ENCODE data around the gene CADPS.

CADPS gene

GRCh38 chr3:62839748-62840147 lies 35.5 kb downstream of the CADPS start:
- no peak for TF ChIP-seq GATA2 (IDR thresholded peaks at IDR 0.05; ENCODE audit: low read depth, low read length)
- no peak for TF ChIP-seq GATA3 (IDR thresholded peaks at IDR 0.05; ENCODE audit: low read depth, low read length)

GRCh38 chr3:62837145-62837787 lies 38.0 kb downstream of the CADPS start:
- TF ChIP-seq GATA3 (IDR thresholded peaks at IDR 0.05; ENCODE audit: low read depth, low read length) (no peak), GATA2 (IDR thresholded peaks at IDR 0.05; ENCODE audit: low read depth, low read length) (no peak)

GRCh38 chr3:62835554-62836236 lies 39.5 kb downstream of the CADPS start:
- TF ChIP-seq GATA3 (IDR thresholded peaks at IDR 0.05; ENCODE audit: low read depth, low read length): no peak

GRCh38 chr3:62833538-62833937 lies 41.7 kb downstream of the CADPS start:
- no peak for TF ChIP-seq GATA3 (IDR thresholded peaks at IDR 0.05; ENCODE audit: low read depth, low read length)
- no peak for TF ChIP-seq GATA2 (IDR thresholded peaks at IDR 0.05; ENCODE audit: low read depth, low read length)

- TF ChIP-seq GATA2 (IDR thresholded peaks at IDR 0.05; ENCODE audit: low read depth, low read length) (no peak), GATA3 (IDR thresholded peaks at IDR 0.05; ENCODE audit: low read depth, low read length) (no peak)
Observed at GRCh38 chr3:62832553-62832952, 42.7 kb downstream of the CADPS start.

GRCh38 chr3:62830727-62831322 lies 44.4 kb downstream of the CADPS start:
- TF ChIP-seq GATA2 (IDR thresholded peaks at IDR 0.05; ENCODE audit: low read depth, low read length): no peak
- TF ChIP-seq GATA3 (IDR thresholded peaks at IDR 0.05; ENCODE audit: low read depth, low read length): no peak

GRCh38 chr3:62827550-62827949 lies 47.7 kb downstream of the CADPS start:
- TF ChIP-seq GATA2 (IDR thresholded peaks at IDR 0.05; ENCODE audit: low read depth, low read length) (peak; percentile 36; the same call in 1 of the 2 replicates), GATA3 (IDR thresholded peaks at IDR 0.05; ENCODE audit: low read depth, low read length) (peak; percentile 64)

- TF ChIP-seq GATA2 (IDR thresholded peaks at IDR 0.05; ENCODE audit: low read depth, low read length): no peak
Observed at GRCh38 chr3:62824965-62825592, 50.1 kb downstream of the CADPS start.

- TF ChIP-seq GATA2 (IDR thresholded peaks at IDR 0.05; ENCODE audit: low read depth, low read length) (no peak), GATA3 (IDR thresholded peaks at IDR 0.05; ENCODE audit: low read depth, low read length) (no peak)
Observed at GRCh38 chr3:62823461-62824050, 51.7 kb downstream of the CADPS start.

- no peak for TF ChIP-seq GATA3 (IDR thresholded peaks at IDR 0.05; ENCODE audit: low read depth, low read length)
- TF ChIP-seq GATA2 (IDR thresholded peaks at IDR 0.05; ENCODE audit: low read depth, low read length): no peak
Observed at GRCh38 chr3:62822905-62823304, 52.3 kb downstream of the CADPS start.

- TF ChIP-seq GATA3 (IDR thresholded peaks at IDR 0.05; ENCODE audit: low read depth, low read length) (no peak), GATA2 (IDR thresholded peaks at IDR 0.05; ENCODE audit: low read depth, low read length) (no peak)
Observed at GRCh38 chr3:62818347-62818746, 56.9 kb downstream of the CADPS start.

- TF ChIP-seq GATA3 (IDR thresholded peaks at IDR 0.05; ENCODE audit: low read depth, low read length) (no peak), GATA2 (IDR thresholded peaks at IDR 0.05; ENCODE audit: low read depth, low read length) (no peak)
Observed at GRCh38 chr3:62817678-62818077, 57.5 kb downstream of the CADPS start.

- TF ChIP-seq GATA3 (IDR thresholded peaks at IDR 0.05; ENCODE audit: low read depth, low read length) (no peak), GATA2 (IDR thresholded peaks at IDR 0.05; ENCODE audit: low read depth, low read length) (no peak)
Observed at GRCh38 chr3:62815981-62816380, 59.2 kb downstream of the CADPS start.

GRCh38 chr3:62812631-62813030 lies 62.6 kb downstream of the CADPS start:
- TF ChIP-seq GATA2 (IDR thresholded peaks at IDR 0.05; ENCODE audit: low read depth, low read length) (no peak), GATA3 (IDR thresholded peaks at IDR 0.05; ENCODE audit: low read depth, low read length) (no peak)

Measured in SH-SY5Y (cell line).